ENCODE results near the gene NINJ2. TPM values are rescaled to one million over a fixed set of nuclear protein-coding genes. Genes with fewer than 3 reads are reported as not detected.

Gene NINJ2
- total RNA-seq, 4 donors from 2014 or later: 3.8 to 8.3 (median 5.2) TPM; not detected in 1

DNA sequence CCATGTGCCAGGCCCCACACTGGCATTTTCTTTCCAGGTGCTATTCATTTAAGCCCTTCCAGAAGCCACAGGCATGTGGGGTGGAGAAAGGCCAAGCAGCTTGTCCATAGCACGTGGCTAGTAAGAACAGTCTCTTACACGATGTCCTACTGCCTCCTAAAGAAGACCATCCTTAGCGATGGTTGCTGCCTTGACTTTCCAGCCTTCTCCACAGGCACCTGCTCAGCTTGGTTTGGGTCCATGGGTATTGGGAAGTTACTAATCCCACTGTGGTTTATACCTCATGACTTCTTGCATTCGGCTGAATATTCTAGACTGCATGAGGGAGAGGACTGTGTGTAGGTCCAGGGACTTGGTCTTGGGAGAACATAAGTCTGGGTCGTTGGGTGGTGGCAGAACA, 49.2 kb downstream of the NINJ2 start:
- no peak for TF ChIP-seq POLR2A (IDR thresholded peaks at IDR 0.05)
- TF ChIP-seq, protein P1, sequence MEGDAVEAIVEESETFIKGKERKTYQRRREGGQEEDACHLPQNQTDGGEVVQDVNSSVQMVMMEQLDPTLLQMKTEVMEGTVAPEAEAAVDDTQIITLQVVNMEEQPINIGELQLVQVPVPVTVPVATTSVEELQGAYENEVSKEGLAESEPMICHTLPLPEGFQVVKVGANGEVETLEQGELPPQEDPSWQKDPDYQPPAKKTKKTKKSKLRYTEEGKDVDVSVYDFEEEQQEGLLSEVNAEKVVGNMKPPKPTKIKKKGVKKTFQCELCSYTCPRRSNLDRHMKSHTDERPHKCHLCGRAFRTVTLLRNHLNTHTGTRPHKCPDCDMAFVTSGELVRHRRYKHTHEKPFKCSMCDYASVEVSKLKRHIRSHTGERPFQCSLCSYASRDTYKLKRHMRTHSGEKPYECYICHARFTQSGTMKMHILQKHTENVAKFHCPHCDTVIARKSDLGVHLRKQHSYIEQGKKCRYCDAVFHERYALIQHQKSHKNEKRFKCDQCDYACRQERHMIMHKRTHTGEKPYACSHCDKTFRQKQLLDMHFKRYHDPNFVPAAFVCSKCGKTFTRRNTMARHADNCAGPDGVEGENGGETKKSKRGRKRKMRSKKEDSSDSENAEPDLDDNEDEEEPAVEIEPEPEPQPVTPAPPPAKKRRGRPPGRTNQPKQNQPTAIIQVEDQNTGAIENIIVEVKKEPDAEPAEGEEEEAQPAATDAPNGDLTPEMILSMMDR (IDR thresholded peaks at IDR 0.05): no peak
- H3K27me3 ChIP-seq: no peaks in the 10 kb centered on the region
- H3K9me3 ChIP-seq: no peaks in the 10 kb centered on the region
- no peak overlapping the region for H3K4me3 ChIP-seq
- no peaks in the 10 kb centered on the region for H3K36me3 ChIP-seq
- H3K27ac ChIP-seq: no peak overlapping the region
- DNase-seq: no peak
- H3K4me1 ChIP-seq: peaks cover 0 to 9% (median 6%) of the 10 kb centered on the region in 4 donors

DNA sequence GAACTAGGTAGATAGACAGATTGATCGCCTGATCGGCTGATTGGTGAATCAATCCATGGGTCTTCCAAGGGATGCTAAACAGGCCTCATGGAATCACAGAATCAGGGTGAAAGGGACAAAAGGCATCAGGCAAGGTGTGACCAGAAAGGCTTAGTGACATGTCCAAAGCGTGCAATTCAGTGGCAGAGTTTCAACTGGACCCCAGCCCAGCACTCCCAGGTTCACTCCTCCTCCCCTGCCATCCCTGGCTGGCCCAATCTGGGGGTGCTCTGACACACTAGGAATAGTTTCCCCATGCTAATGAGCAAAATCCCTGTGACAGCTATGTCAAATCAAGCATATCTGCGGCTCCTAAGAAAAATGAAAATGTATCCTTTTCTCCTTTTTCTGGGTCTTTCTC, 50.4 kb downstream of the NINJ2 start:
- peak in 1 of 3 donors; percentile 29 for DNase-seq
- Histone ChIP-seq H3K36me3 (no peaks in the 10 kb centered on the region), H3K4me1 (peaks cover 0 to 9% (median 6%) of the 10 kb centered on the region in 4 donors), H3K27me3 (no peaks in the 10 kb centered on the region), H3K27ac (no peak overlapping the region), H3K4me3 (no peak overlapping the region), H3K9me3 (no peaks in the 10 kb centered on the region)
- no peak for TF ChIP-seq POLR2A (IDR thresholded peaks at IDR 0.05)
- TF ChIP-seq, protein P1 (IDR thresholded peaks at IDR 0.05): no peak

DNA sequence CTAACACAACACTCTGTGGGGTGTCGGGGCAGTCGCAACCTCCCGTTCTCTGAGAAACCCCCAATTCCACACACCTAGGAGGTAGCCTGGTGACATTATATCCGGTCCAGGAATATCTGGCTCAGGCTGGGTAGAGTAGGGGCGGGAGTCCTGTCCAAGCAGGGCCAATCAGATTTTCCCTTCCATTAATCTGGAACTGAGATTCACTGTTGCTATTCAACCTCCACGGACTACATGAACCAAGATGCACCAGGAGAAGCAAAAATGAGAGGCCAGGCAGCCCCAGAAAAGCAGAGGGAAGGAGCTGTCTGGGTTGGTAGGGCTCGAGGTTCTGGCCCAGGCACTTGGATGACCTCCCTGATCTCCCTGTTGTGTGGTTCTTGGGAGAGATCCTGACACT, 51.0 kb downstream of the NINJ2 start:
- Histone ChIP-seq H3K27ac (no peak overlapping the region), H3K9me3 (no peaks in the 10 kb centered on the region), H3K4me3 (no peak overlapping the region), H3K27me3 (no peaks in the 10 kb centered on the region), H3K36me3 (no peaks in the 10 kb centered on the region), H3K4me1 (peaks cover 0 to 9% (median 6%) of the 10 kb centered on the region in 4 donors)
- peak in 1 of 3 donors; percentile 18 for DNase-seq
- TF ChIP-seq, protein P1 (IDR thresholded peaks at IDR 0.05): no peak
- TF ChIP-seq POLR2A (IDR thresholded peaks at IDR 0.05): no peak

DNA sequence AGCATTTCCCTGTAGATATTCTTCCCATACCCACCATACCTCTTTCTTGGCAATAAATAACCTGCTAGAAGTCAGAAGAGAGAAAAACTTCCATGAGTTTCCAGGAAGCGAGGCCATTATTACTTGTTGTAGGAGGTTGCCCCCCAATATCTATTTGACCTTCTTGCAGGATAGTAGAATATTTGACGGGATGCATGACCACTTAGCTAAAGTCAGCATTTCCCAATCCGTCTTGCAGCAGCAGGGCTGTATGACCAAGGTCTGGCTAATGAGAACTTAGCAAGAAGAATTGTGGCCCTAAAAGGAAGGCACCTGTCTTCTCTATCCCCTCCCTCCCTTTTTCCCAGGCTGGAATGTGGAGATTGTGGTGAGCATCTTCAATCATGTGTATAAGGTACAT, 51.5 kb downstream of the NINJ2 start:
- no peaks in the 10 kb centered on the region for H3K36me3 ChIP-seq
- no peak for TF ChIP-seq POLR2A (IDR thresholded peaks at IDR 0.05)
- TF ChIP-seq, protein P1 (IDR thresholded peaks at IDR 0.05): no peak
- no peaks in the 10 kb centered on the region for H3K9me3 ChIP-seq
- H3K4me1 ChIP-seq: peaks cover 0 to 9% (median 6%) of the 10 kb centered on the region in 4 donors
- H3K4me3 ChIP-seq: no peak overlapping the region
- peak in 1 of 3 donors; percentile 8 for DNase-seq
- H3K27me3 ChIP-seq: no peaks in the 10 kb centered on the region
- no peak overlapping the region for H3K27ac ChIP-seq

DNA sequence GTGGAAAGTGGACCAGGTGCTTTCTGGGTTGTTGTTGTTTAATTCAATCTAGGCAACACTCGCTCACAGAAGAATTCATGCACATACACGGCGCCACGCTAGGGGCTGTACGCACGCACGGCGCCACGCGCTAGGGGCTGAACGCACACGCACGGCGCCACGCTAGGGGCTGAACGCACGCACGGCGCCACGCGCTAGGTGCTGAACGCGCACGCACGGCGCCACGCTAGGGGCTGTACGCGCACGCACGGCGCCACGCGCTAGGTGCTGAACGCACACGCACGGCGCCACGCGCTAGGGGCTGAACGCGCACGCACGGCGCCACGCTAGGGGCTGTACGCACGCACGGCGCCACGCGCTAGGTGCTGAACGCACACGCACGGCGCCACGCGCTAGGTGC, 54.3 kb downstream of the NINJ2 start:
- no peak for DNase-seq
- Histone ChIP-seq H3K27ac (no peak overlapping the region), H3K9me3 (no peaks in the 10 kb centered on the region), H3K36me3 (no peaks in the 10 kb centered on the region), H3K4me1 (peaks cover 0 to 9% (median 6%) of the 10 kb centered on the region in 4 donors), H3K4me3 (no peak overlapping the region), H3K27me3 (no peaks in the 10 kb centered on the region)
- TF ChIP-seq, protein P1 (IDR thresholded peaks at IDR 0.05): no peak
- TF ChIP-seq POLR2A (IDR thresholded peaks at IDR 0.05): no peak

DNA sequence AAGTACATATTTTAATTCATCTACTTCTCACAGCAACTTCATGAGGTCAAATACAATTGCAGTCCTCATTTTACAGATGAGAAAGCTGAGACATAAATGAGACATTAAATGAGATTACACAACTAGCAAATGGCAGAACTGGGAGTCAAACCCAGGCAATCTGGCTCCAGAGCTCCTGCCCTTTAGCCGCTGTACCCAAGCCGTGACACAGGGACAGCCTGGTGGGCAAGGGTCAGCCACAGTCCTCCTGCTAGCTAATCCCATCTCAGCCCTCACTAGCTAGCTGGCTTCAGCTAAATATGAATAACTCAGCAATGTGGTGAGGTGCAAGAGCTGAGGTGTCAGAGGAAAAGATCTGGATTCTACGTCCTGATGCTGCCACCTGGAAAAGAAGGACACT, 54.8 kb downstream of the NINJ2 start:
- H3K27me3 ChIP-seq: no peaks in the 10 kb centered on the region
- DNase-seq: no peak
- no peak for TF ChIP-seq POLR2A (IDR thresholded peaks at IDR 0.05)
- TF ChIP-seq, protein P1 (IDR thresholded peaks at IDR 0.05): no peak
- H3K27ac ChIP-seq: peak overlapping the region in 1 of 4 donors; percentile 5
- H3K4me3 ChIP-seq: no peak overlapping the region
- no peaks in the 10 kb centered on the region for H3K9me3 ChIP-seq
- H3K36me3 ChIP-seq: no peaks in the 10 kb centered on the region
- peaks cover 0 to 9% (median 6%) of the 10 kb centered on the region in 4 donors for H3K4me1 ChIP-seq
